Left ventricle myocardium inferior (tissue), 1 donor: ENCODE measurements around the gene FIGLA. TPM values are rescaled to one million over a fixed set of nuclear protein-coding genes. Genes with fewer than 3 reads are reported as not detected.
"Not testable (repeated sequence)": the region's sequence is repeated elsewhere in the genome, so short reads cannot be mapped to it uniquely, and the experiment has no call there.

ENCODE experiments used
- DNase-seq: peaks from one replicate; pipeline ENCODE4 v3.0.0-alpha.2; 2020
- H3K27ac ChIP-seq: fragments of 200-600 bp; replicated peaks from 2 replicates; pipeline ENCODE4 v1.8.0; 2021
- H3K27me3 ChIP-seq: fragments of 200-600 bp; 2 replicates; pipeline ENCODE4 v1.8.0; 2021; ENCODE audit warnings: low read depth
- H3K36me3 ChIP-seq: fragments of 200-600 bp; 2 replicates; pipeline ENCODE4 v1.8.0; 2021
- H3K4me1 ChIP-seq: fragments of 200-600 bp; 2 replicates; pipeline ENCODE4 v1.8.0; 2021
- H3K4me3 ChIP-seq: fragments of 200-600 bp; 2 replicates; pipeline ENCODE4 v1.8.0; 2021; ENCODE audit warnings: mild to moderate bottlenecking, moderate library complexity
- H3K9me3 ChIP-seq: fragments of 200-600 bp; replicated peaks from 2 replicates; pipeline ENCODE4 v1.8.0; 2021
- intact Hi-C: fragments of 100-400 bp; cut with micrococcal nuclease; formaldehyde crosslinking; loops from one replicate; pipeline ENCODE4 v1.11.0; 2022
- total RNA-seq: library from RNA; stranded (reverse); fragmentation: NEBNext Ultra II Directional; extraction: Animal tissue kit (Norgen Biotek cat#: 25700); gene quantifications from one replicate; pipeline ENCODE4 v1.2.1, GENCODE V29; 2021
- TF ChIP-seq, protein P1 (sequence below): fragments of 200-600 bp; IDR thresholded peaks from 2 replicates; pipeline ENCODE4 v1.8.0; 2021; ENCODE audit warnings: antibody characterized with exemption, mild to moderate bottlenecking, borderline replicate concordance
- donor health status: DM: no; HTN: yes; CAD: no; lungs with severe emphysema.

FIGLA gene
- total RNA-seq, 1 donor from 2014 or later, result not detected

- no peak overlapping the region for H3K4me3 ChIP-seq
- H3K4me1 ChIP-seq, result no peaks in the 10 kb centered on the region
- H3K9me3 ChIP-seq, result peaks cover 9% of the 10 kb centered on the region
- no peak overlapping the region for H3K27ac ChIP-seq
- TF ChIP-seq, protein P1, sequence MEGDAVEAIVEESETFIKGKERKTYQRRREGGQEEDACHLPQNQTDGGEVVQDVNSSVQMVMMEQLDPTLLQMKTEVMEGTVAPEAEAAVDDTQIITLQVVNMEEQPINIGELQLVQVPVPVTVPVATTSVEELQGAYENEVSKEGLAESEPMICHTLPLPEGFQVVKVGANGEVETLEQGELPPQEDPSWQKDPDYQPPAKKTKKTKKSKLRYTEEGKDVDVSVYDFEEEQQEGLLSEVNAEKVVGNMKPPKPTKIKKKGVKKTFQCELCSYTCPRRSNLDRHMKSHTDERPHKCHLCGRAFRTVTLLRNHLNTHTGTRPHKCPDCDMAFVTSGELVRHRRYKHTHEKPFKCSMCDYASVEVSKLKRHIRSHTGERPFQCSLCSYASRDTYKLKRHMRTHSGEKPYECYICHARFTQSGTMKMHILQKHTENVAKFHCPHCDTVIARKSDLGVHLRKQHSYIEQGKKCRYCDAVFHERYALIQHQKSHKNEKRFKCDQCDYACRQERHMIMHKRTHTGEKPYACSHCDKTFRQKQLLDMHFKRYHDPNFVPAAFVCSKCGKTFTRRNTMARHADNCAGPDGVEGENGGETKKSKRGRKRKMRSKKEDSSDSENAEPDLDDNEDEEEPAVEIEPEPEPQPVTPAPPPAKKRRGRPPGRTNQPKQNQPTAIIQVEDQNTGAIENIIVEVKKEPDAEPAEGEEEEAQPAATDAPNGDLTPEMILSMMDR, result no peak
- intact Hi-C loops, result no loop called here
- no peaks in the 10 kb centered on the region for H3K27me3 ChIP-seq
- DNase-seq, result no peak
- H3K36me3 ChIP-seq, result no peaks in the 10 kb centered on the region
Observed at GRCh38 chr2:70743068-70743467, 47.4 kb downstream of the FIGLA start.

DNA sequence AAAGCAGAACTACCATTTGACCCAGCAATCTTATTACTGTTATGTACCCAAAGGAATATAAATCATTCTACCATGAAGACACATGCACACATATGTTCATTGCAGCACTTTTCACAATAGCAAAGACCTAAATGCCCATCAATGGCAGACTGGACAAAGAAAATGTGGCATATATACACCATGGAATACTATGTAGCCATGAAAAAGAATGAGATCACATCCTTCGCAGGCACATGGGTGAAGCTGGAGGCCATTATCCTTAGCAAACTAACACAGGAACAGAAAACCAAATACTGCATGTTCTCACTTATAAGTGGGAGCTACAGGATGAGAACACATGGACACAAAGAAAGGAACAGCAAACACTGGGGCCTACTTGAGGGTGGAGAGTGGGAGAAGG lies 51.0 kb downstream of the FIGLA start:
- H3K4me1 ChIP-seq, H3K4me3 ChIP-seq, H3K36me3 ChIP-seq, H3K9me3 ChIP-seq, H3K27ac ChIP-seq, intact Hi-C loops, DNase-seq: not testable (repeated sequence)
- peaks cover 19% of the 10 kb centered on the region for H3K27me3 ChIP-seq

GRCh38 chr2:70738159-70738558 lies 52.3 kb downstream of the FIGLA start:
- no peak overlapping the region for H3K27ac ChIP-seq
- H3K27me3 ChIP-seq, result peaks cover 28% of the 10 kb centered on the region
- no peak for DNase-seq
- no peak overlapping the region for H3K4me3 ChIP-seq
- no peaks in the 10 kb centered on the region for H3K4me1 ChIP-seq
- TF ChIP-seq, protein P1, result no peak
- intact Hi-C loops, result no loop called here
- peaks cover 9% of the 10 kb centered on the region for H3K9me3 ChIP-seq
- no peaks in the 10 kb centered on the region for H3K36me3 ChIP-seq

DNA sequence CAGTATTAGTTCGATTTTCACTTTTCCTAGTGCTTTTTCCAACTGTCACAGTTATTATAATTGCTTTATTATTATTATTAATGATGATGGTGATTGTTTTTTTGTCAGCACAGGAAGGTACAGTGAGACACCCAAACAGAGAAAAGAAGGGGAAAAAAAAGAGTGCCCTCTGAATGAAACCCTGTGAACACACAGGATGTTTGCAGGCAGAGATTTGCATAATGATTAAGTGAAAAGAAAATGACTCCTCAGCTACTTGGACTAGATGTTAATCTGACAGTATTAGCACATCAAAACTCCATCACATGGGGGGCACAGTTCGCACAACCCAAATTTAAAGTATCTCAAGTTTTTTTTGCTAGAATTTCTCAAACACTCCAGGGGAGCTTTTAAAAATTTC lies 55.4 kb downstream of the FIGLA start:
- Histone ChIP-seq H3K27ac (no peak overlapping the region), H3K4me1 (no peaks in the 10 kb centered on the region), H3K9me3 (peaks cover 4% of the 10 kb centered on the region), H3K4me3 (no peak overlapping the region), H3K36me3 (no peaks in the 10 kb centered on the region), H3K27me3 (peaks cover 28% of the 10 kb centered on the region)
- TF ChIP-seq, protein P1, result no peak
- intact Hi-C loops, result no loop called here
- no peak for DNase-seq

DNA sequence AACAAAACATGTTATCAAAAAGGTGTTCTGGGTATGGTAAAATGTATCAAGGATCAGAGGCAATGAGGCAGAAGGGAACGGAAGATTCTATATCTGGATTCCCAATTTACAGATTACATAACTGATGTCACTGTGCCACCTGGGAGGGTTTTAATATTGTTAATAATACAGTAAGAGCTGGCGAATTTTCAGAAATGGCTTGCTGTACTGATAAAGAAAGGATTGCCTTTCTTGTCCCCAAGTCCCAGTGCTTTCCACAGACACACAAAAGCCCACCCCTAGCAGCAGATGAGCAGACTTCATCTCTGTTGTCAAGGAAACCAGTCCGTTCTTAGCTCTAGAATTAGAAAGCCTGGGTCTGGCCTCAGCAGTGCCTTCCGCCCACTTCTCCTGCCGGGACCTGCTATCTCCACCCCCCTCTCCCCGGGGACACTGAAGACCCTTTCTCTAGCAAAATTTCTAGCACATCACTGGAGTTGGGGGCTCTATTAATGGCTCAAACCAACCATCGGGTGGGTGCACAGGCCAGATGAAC lies 56.7 kb downstream of the FIGLA start:
- Histone ChIP-seq H3K4me1 (no peaks in the 10 kb centered on the region), H3K36me3 (no peaks in the 10 kb centered on the region), H3K9me3 (no peaks in the 10 kb centered on the region), H3K27me3 (peaks cover 28% of the 10 kb centered on the region), H3K4me3 (no peak overlapping the region), H3K27ac (no peak overlapping the region)
- TF ChIP-seq, protein P1, result no peak
- intact Hi-C loops, result no loop called here
- DNase-seq, result no peak

- TF ChIP-seq, protein P1, result no peak
- DNase-seq, result no peak
- Histone ChIP-seq H3K27ac (no peak overlapping the region), H3K9me3 (no peaks in the 10 kb centered on the region), H3K4me3 (no peak overlapping the region), H3K36me3 (no peaks in the 10 kb centered on the region), H3K4me1 (no peaks in the 10 kb centered on the region), H3K27me3 (peaks cover 28% of the 10 kb centered on the region)
- intact Hi-C loops, result no loop called here
Observed at GRCh38 chr2:70732766-70733645, 57.4 kb downstream of the FIGLA start.
